Measurements from ENCODE around the gene CADM1. TPM values are rescaled to one million over a fixed set of nuclear protein-coding genes. Genes with fewer than 3 reads are reported as not detected.

Gene CADM1
- total RNA-seq, 6 experiments from 2014 or later = 21.1 to 56.7 (median 30.6) TPM

- intact Hi-C loops (cut with DNase I) = no loop called here
- no peak overlapping the region for H3K4me3 ChIP-seq
- no peaks in the 10 kb centered on the region for H3K4me1 ChIP-seq
- H3K36me3 ChIP-seq = no peaks in the 10 kb centered on the region
- WGBS (ENCODE audit: insufficient coverage, low coverage, low lambda C conversion rate, missing lambda C conversion rate) = 67% methylated on average over 9 of the region's 9 CpGs
- no peaks in the 10 kb centered on the region for H3K27me3 ChIP-seq
- H3K9me3 ChIP-seq = no peaks in the 10 kb centered on the region
- H3K27ac ChIP-seq = no peak overlapping the region
- TF ChIP-seq CTCF (IDR thresholded peaks at IDR 0.05) (no peak), POLR2A (IDR thresholded peaks at IDR 0.05) (no peak)
- ATAC-seq = no peak
- no peak for DNase-seq
These were observed 249.0 kb downstream of the CADM1 start for GRCh38 chr11:115255006-115255762.

GRCh38 chr11:115251126-115251525 is 253.1 kb downstream of the CADM1 start:
- WGBS (ENCODE audit: insufficient coverage, low coverage, low lambda C conversion rate, missing lambda C conversion rate) = 72% methylated on average over 4 of the region's 4 CpGs

GRCh38 chr11:115249061-115249578 is 255.1 kb downstream of the CADM1 start:
- DNase-seq (no peak), ATAC-seq (no peak)
- 61% methylated on average over 4 of the region's 4 CpGs for WGBS (ENCODE audit: insufficient coverage, low coverage, low lambda C conversion rate, missing lambda C conversion rate)
- Histone ChIP-seq H3K27me3 (no peaks in the 10 kb centered on the region), H3K27ac (no peak overlapping the region), H3K9me3 (no peaks in the 10 kb centered on the region), H3K4me3 (no peak overlapping the region), H3K36me3 (no peaks in the 10 kb centered on the region), H3K4me1 (no peaks in the 10 kb centered on the region)
- intact Hi-C loops (cut with DNase I) = no loop called here
- TF ChIP-seq CTCF (IDR thresholded peaks at IDR 0.05) (no peak), POLR2A (IDR thresholded peaks at IDR 0.05) (no peak)

More at GRCh38 chr11:115251126-115251525, 253.1 kb downstream of the CADM1 start:
- intact Hi-C loops (cut with DNase I) = no loop called here
- H3K36me3 ChIP-seq = no peaks in the 10 kb centered on the region
- H3K27ac ChIP-seq = no peak overlapping the region
- no peak overlapping the region for H3K4me3 ChIP-seq
- H3K9me3 ChIP-seq = no peaks in the 10 kb centered on the region
- no peak for ATAC-seq
- no peaks in the 10 kb centered on the region for H3K4me1 ChIP-seq
- TF ChIP-seq POLR2A (IDR thresholded peaks at IDR 0.05) (no peak), CTCF (IDR thresholded peaks at IDR 0.05) (no peak)
- no peaks in the 10 kb centered on the region for H3K27me3 ChIP-seq
- DNase-seq = no peak

- no peak overlapping the region for H3K27ac ChIP-seq
- no peaks in the 10 kb centered on the region for H3K9me3 ChIP-seq
- no peaks in the 10 kb centered on the region for H3K36me3 ChIP-seq
- TF ChIP-seq POLR2A (IDR thresholded peaks at IDR 0.05) = no peak
- TF ChIP-seq CTCF (IDR thresholded peaks at IDR 0.05) = no peak
- no peak overlapping the region for H3K4me3 ChIP-seq
- no peaks in the 10 kb centered on the region for H3K27me3 ChIP-seq
- DNase-seq (no peak), ATAC-seq (no peak)
- no peaks in the 10 kb centered on the region for H3K4me1 ChIP-seq
- WGBS (ENCODE audit: insufficient coverage, low coverage, low lambda C conversion rate, missing lambda C conversion rate) = 40% methylated on average over 1 of the region's 1 CpG
- intact Hi-C loops (cut with DNase I) = no loop called here
These were observed 256.3 kb downstream of the CADM1 start for GRCh38 chr11:115247953-115248352.

All from right lobe of liver (tissue), 6 donors.